Nucleus accumbens (tissue), 56 donors: ENCODE measurements around the gene NCOA7.
"Not testable (repeated sequence)": the region's sequence is repeated elsewhere in the genome, so short reads cannot be mapped to it uniquely, and the experiment has no call there.

Source experiments
- DNase-seq, 56 donors: peaks; one replicate each; lab custom pipeline; 2025; lab: John Stamatoyannopoulos, UW

NCOA7 gene

DNA sequence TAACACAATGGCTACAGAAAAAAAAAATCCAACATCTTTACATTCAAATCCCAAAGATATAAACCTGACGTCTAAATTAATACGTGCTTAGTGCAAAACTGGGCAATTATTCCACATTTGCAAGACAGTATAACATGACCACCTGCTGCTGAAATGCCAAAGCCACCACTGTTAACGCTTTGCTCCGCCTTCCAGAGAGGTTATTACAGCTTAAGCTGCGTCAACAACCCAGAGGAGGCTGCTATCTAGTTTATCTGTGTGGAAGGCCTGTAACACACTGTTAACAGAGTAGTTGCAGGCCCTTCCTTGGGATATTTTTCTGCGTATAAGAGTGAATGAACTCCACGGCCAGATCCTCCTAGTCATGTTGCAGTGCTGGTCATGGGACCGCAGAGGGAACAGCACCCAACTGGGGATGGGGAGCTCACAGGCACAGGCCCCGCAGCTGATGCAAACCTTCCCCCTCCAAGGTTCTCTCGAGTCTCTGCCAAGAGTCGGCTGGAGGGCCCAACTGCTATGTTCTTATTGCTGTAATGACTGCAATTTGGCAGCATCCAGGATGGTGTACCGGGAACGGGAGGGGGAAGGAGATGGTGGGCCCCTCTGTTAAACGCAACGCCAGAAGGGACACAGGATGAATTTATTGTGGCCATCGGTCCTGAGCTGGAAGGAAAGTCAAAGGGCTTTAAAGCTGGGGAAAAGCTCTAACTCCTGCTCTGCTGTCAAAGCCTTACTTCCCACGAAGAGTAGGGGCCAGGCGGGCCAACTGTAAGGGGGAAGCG lies 993 bp upstream of the NCOA7 start:
- DNase-seq: peak in 54 of 56 donors; percentile 9 to 86 (median 66)

DNA sequence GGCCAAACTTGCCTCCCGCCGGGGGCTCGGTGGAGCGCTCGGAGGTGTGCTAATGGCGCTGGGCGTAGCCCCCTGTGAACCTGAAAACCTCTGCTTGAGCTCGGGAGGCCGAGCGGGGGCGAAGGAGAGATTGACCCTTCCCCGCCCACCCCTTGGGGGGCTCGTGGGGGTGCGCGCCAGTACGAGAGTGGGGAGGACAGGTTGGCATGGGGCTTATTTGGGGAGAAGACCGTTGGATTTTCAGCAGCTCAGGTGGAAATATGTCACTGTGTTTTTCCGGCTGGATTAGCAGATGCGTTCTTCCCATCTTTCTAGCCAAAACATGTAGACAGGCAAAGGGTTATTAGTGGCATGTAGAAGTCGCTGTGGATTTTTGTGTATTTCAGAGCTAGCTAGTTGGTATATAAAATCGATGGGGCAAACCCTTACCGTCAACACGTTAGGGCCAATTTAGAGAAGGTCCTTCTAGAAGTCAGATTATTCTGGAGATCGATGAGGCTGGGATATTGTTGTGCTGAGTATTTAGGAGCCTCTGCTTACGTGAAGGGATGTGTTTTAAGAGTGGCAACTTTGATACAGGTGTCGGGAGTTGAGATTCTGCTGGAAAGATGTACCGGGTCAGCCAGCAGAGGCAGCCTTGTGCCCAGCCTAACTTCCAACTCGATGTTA lies 525 bp downstream of the NCOA7 start:
- DNase-seq: peak in 44 of 56 donors; percentile 15 to 85 (median 51)

GRCh38 chr6:125791820-125792165 lies 1.0 kb downstream of the NCOA7 start:
- DNase-seq: no peak

DNA sequence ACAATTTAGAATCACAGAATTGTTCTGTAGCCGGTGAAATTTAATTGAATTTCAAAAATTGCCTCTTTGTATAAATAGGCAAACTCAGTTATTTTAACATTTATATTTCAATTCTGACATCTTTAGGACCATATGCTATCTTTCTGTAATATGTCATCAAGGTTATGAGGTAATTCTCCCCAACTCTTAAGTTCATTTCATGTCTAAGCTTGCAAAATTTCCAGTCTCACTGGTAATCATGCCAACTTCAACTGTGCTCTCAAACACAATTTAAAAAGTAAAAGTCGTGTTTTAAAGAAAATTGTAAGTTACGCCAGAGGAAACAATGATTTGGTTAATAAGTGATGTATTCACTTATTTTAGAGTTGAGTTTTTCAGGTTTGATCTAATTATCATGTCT lies 1.4 kb downstream of the NCOA7 start:
- DNase-seq: no peak

DNA sequence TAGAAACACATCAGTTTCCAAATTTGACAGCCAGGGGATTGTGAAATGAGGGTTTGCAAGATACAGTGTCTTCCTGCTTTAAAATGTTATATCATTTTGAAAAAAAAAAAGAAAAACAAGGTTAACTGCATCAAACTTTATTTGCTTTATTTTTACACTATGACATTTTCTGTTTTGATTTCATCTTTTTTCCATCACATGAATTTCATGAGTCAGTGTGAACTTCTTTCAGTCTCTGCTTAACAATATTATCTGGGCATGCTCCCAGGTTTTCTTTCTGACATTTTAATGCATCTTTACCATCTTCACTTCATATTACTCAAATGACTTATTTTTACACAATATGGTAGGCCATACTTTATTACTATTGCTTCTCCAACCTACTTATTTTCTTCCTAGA lies 1.9 kb downstream of the NCOA7 start:
- DNase-seq: no peak

GRCh38 chr6:125793280-125793679 lies 2.5 kb downstream of the NCOA7 start:
- DNase-seq: peak in 3 of 56 donors; percentile 7 to 15 (median 8)

DNA sequence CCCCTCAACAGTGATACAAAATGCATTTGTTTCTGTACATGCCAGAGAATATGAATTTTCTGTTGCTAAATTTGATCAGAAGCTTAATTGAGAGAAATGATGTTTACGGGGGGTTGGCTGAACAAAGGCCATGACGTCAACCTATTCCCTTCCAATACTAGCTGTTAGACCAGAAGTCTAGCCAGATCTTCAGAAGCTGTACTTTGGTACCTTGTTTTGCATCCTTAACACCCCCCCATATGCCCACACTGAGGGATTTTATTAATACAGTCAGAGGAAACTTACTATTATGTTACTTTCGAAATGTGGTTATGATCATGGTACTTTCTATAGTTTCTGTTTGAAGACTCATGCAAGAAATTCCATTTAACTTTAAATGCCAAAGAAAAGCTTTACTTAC lies 3.1 kb downstream of the NCOA7 start:
- no peak for DNase-seq

DNA sequence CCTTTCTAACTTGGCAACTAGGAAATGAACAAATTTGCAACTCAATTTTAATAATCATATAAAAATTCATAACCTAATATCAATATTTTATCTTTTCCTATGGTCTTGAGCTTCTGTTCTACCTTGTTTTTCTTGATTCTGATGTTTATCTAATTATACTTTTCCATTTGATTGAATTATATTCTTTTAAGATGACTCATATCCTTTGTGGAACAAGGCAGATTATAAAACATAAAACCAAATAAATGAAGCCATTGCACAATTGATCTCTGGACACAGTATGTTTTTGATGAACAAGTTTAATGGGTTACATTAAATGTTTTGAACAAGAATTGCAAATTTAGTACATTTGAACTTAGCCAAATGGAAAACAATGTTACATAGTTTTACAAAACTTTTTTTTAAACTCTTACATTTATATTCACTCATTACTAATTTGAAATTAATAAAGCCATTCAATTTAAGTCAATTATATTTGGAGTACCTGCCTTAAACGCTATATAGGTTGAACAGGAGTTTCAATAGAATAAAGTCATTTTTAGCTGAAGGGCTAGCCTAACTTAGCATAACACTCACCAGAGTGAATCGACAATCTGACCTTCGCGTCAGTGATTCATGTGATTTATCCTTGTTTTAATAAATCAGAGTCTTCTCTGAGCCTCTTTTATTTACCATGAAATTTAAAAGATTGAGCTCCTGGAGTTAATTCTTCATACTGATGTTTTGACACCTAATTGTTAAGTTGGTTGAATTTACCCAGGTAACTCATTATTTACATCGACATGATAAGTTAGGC lies 3.8 kb downstream of the NCOA7 start:
- DNase-seq: no peak

- no peak for DNase-seq
These were observed 4.5 kb downstream of the NCOA7 start for GRCh38 chr6:125795301-125795700.

- DNase-seq: no peak
These were observed 6.5 kb downstream of the NCOA7 start for GRCh38 chr6:125797120-125797885.

DNA sequence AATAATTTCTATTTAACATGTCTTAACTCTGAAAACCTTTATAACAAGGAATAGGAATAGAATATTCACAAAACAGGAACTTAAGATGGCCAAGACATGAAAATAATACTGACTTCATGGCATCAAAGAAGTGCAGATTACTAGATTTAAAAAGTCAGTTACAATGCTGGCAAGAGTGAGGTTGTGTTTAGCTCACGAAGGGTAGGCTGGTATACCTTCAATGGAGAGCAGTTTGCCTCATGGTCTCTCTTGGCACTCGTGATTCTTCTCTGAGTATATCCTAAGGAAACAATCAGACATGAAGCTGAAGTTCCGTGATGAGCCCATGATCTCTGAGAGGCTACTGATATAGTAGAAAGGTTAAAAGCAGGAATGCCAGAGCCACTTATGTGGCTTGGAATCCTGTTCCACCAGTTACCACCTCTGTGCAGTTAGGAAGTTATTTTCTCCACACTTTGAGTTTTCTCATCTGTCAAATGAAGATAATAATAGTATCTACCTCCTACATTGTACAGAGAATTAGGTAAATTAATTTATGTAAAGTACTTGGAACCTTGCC lies 7.2 kb downstream of the NCOA7 start:
- no peak for DNase-seq

DNA sequence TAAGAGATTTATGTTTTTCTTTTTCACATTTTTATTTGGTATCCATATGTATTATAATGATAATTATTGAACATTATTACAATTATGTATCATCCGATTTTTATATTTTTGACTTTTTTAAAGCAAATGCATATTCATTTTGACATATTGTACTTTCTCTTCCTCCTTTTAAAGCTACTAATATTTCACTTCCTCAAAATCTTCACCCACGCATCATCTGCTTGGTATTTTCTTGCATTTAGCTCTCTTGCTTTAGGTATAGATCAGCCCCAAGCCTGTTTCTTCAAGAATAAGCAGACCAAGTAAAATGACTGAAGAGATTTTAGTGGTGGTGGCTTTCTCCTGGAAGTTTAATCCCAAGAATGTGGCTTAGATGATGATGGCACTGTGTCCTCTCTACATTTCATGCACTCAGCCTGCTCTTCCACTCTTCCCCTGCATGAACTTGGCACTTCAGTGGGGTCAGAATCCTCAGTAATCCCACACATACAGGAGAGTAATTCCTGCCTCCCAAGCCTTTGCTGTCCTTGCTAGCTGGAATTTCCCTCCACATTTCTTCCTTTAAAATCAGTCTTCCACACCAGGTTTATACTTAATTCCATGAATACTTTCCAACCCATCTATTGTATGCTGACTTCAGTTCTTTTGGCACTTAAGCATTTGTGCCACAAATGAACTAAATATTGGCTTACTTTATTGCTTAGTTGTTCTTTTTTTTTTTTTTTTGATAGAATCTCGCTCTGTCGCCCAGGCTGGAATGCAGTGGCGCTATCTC lies 8.2 kb downstream of the NCOA7 start:
- DNase-seq: no peak

- DNase-seq: no peak
These were observed 11.6 kb downstream of the NCOA7 start for GRCh38 chr6:125802383-125802782.

- no peak for DNase-seq
These were observed 12.2 kb downstream of the NCOA7 start for GRCh38 chr6:125802943-125803377.

- no peak for DNase-seq
These were observed 13.5 kb downstream of the NCOA7 start for GRCh38 chr6:125804264-125804663.

DNA sequence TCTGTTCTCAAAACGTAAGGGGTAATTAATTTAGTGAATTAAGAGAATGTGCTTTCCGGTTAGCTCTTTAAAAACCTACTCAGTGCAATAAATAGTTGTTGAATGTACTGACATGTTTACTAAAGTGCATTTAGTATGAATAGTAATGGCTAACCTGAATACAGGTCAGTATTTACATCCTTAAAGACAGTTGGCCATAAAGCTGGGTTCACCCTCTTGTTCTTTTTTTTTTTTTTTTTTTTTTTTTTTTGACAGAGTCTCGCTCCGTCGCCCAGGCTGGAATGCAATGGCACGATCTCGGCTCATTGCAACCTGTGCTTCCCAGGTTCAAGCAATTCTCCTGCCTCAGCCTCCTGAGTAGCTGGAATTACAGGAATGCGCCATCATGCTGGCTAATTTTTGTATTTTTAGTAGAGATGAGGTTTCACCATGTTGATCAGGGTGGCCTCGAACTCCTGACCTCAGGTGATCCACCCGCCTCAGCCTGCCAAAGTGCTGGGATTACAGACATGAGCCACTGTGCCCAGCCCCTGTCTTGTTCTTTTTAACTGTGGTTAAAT lies 14.2 kb downstream of the NCOA7 start:
- not testable (repeated sequence) for DNase-seq

DNA sequence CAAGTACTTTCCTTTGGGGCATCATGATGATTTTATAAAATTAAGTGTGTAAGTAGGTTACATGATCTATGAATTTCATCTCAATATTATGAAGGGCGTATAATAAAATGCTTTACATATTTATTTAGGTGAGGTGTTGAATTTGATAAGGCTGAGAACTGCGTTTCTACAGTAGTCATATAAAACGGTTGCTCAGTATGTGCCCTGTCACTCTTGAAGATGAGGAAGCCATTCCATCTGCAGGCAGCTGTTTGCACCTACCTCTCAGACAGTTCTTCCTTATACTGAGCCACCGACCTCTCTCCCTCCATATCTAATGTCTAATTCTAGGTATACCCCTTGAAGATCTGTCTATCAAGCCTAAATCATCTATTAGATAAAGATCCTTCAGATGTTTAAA lies 16.1 kb downstream of the NCOA7 start:
- no peak for DNase-seq

GRCh38 chr6:125807293-125807692 lies 16.5 kb downstream of the NCOA7 start:
- DNase-seq: no peak

GRCh38 chr6:125808060-125808459 lies 17.3 kb downstream of the NCOA7 start:
- DNase-seq: no peak
